K562 (cell line): Measurements from ENCODE around the gene LRRK1. TPM values are rescaled to one million over a fixed set of nuclear protein-coding genes. Genes with fewer than 3 reads are reported as not detected.

Experiments used
- ATAC-seq: fragments of 200-7000 bp; cut with Tn5 transposase; 3 replicates; pipeline ENCODE4 v1.9.1; 2020; ENCODE audit warnings: moderate library complexity
- BruUV-seq: library from RNA; stranded (reverse); fragments of 400-500 nt; replicated peaks from 2 replicates; lab custom pipeline; 2021; lab: Mats Ljungman, UMichigan
- CTCF ChIA-PET: fragments of 300-600 bp; formaldehyde crosslinking; extraction: SDS; loops from one replicate; lab custom pipeline; 2021; ENCODE audit warnings: low intra/inter-chr PET ratio; lab: Yijun Ruan, JAX
- POLR2A ChIA-PET: fragments of 300-600, 350-650 bp; sonication (Branson Sonifier 250); formaldehyde crosslinking; extraction: SDS; loops from one replicate; lab custom pipeline; 2021; ENCODE audit warnings: antibody characterized with exemption, inconsistent platforms; lab: Yijun Ruan, JAX
- DNase-seq, 4 experiments: peaks; one replicate each; pipeline versions ENCODE4 v3.0.0 to v3.0.0-alpha.2; 2011 to 2018; ENCODE audit warnings: low spot score in 3 of 4, mixed read lengths in 3 of 4; ENCODE audit errors: extremely low read depth in 1 of 4
- FAIRE-seq: peaks from 2 replicates; lab custom pipeline; 2011; peaks lifted over from hg19 to GRCh38; lab: Jason Lieb, UNC
- H2AFZ ChIP-seq: 2 replicates; pipeline ENCODE4 v1.6.0; 2011; ENCODE audit warnings: low read depth, low read length, control low read depth, inconsistent platforms
- H3K27ac ChIP-seq: fragments of 200-600 bp; 3 replicates; pipeline ENCODE4 v1.8.0; 2011; ENCODE audit warnings: low read depth, mild to moderate bottlenecking, control low read depth, inconsistent platforms, low read length, moderate library complexity, mixed read lengths; ENCODE audit errors: extremely low read depth
- H3K27me3 ChIP-seq, 2 experiments: fragments of 300-600 bp in 1 of 2; 2 replicates in 1 of 2; 3 replicates in 1 of 2; pipeline versions ENCODE4 v1.6.0 to v1.8.0; 2011; ENCODE audit warnings: inconsistent platforms in 2 of 2, low read length in 2 of 2, mild to moderate bottlenecking in 1 of 2, mixed read lengths in 1 of 2, moderate library complexity in 1 of 2; ENCODE audit not compliant: control insufficient read depth in 2 of 2, insufficient read depth in 2 of 2
- H3K36me3 ChIP-seq: fragments of 300-600 bp; 3 replicates; pipeline ENCODE4 v1.8.0; 2011; ENCODE audit warnings: mild to moderate bottlenecking, low read length, inconsistent platforms; ENCODE audit not compliant: control insufficient read depth, insufficient read depth
- H3K4me1 ChIP-seq, 2 experiments: fragments of 200-600 bp in 1 of 2; replicated peaks in 1 of 2; 2 replicates in 1 of 2; 3 replicates in 1 of 2; pipeline versions ENCODE4 v1.5.1 to v1.8.0; 2011; ENCODE audit warnings: inconsistent platforms in 2 of 2, low read length in 2 of 2, mild to moderate bottlenecking in 1 of 2, mixed read lengths in 1 of 2, moderate library complexity in 1 of 2; ENCODE audit not compliant: control insufficient read depth in 2 of 2, insufficient read depth in 2 of 2
- H3K4me2 ChIP-seq: 2 replicates; pipeline ENCODE4 v1.6.1; 2011; ENCODE audit warnings: low read length, control low read depth, inconsistent platforms, mixed read lengths; ENCODE audit not compliant: insufficient read depth
- H3K4me3 ChIP-seq: fragments of 200-600 bp; sonication (generic), shearing (Covaris generic); 2 replicates; pipeline ENCODE4 v1.5.1; 2016; ENCODE audit warnings: control low read depth, inconsistent platforms
- H3K79me2 ChIP-seq: fragments of 200-600 bp; 3 replicates; pipeline ENCODE4 v1.8.0; 2011; ENCODE audit warnings: low read length, inconsistent platforms; ENCODE audit not compliant: control insufficient read depth, insufficient read depth
- H3K9ac ChIP-seq, 2 experiments: 2 replicates each; pipeline versions ENCODE4 v1.6.0 to v1.6.1; 2011; ENCODE audit warnings: low read depth in 2 of 2, low read length in 2 of 2, control low read depth in 1 of 2, inconsistent platforms in 1 of 2, mild to moderate bottlenecking in 1 of 2, mixed read lengths in 1 of 2; ENCODE audit not compliant: insufficient read depth in 1 of 2
- H3K9me1 ChIP-seq: one replicate; pipeline ENCODE4 v1.6.0; 2011; ENCODE audit warnings: inconsistent platforms, mild to moderate bottlenecking, low read length, moderate library complexity; ENCODE audit not compliant: control insufficient read depth, insufficient read depth
- H3K9me3 ChIP-seq: replicated peaks from 2 replicates; pipeline ENCODE4 v1.5.1; 2011; ENCODE audit warnings: low read depth, low read length, inconsistent platforms; ENCODE audit not compliant: control insufficient read depth, insufficient read depth
- H4K20me1 ChIP-seq: replicated peaks from 2 replicates; pipeline ENCODE4 v1.6.1; 2011; ENCODE audit warnings: low read length, inconsistent platforms, mixed read lengths; ENCODE audit not compliant: control insufficient read depth, insufficient read depth
- NELFE ChIP-seq: IDR thresholded peaks from 2 replicates; pipeline ENCODE4 v1.6.1; 2011; ENCODE audit warnings: mild to moderate bottlenecking; ENCODE audit not compliant: insufficient read depth, insufficient read length
- WGBS: fragments of 100-300 bp; shearing (Covaris generic); methylation state at CpG from one replicate; pipeline ENCODE4 v1.1.6; 2016; ENCODE audit warnings: low coverage, mixed read lengths; ENCODE audit not compliant: insufficient coverage; ENCODE audit errors: missing lambda C conversion rate; 5-methylcytosine and 5-hydroxymethylcytosine counted together
- in situ Hi-C: fragments of 300-500 bp; cut with MboI; formaldehyde crosslinking; loops from 4 replicates; pipeline ENCODE4 v1.15.0; 2018; ENCODE audit warnings: inconsistent platforms, mixed read lengths
- intact Hi-C: fragments of 100-400 bp; cut with micrococcal nuclease; formaldehyde crosslinking; loops from 2 replicates; pipeline ENCODE4 v1.14.2; 2022
- polyA plus RNA-seq, 8 experiments: library from polyadenylated mRNA; depleted of rRNA in 4 of 8; stranded (reverse) in 5 of 8; unstranded in 3 of 8; fragments of >200 nt; fragmentation: Nextera tagmentation in 2 of 8; fragmentation: Illumina TruSeq in 1 of 8; extraction: Ambion mirVana in 2 of 8; extraction: Trizol in 1 of 8; gene quantifications; 2 replicates each; pipeline versions ENCODE4 v1.2.1 to v1.2.3, GENCODE V29; 2011 to 2014; ENCODE audit warnings: inconsistent platforms in 1 of 8, missing spikeins in 1 of 8
- total RNA-seq, 7 experiments: library from RNA; depleted of rRNA in 6 of 7; stranded (reverse); fragments of >200 nt in 6 of 7; fragmentation: Illumina TruSeq in 2 of 7; extraction: Trizol in 2 of 7; gene quantifications; 2 replicates each; pipeline versions ENCODE4 v1.2.1 to v1.2.3, GENCODE V29; 2011 to 2021; ENCODE audit warnings: low replicate concordance in 1 of 7
- TF ChIP-seq, protein P1 (sequence below), 3 experiments: IDR thresholded peaks in 2 of 3; conservative IDR thresholded peaks in 1 of 3; 2 replicates each; pipeline ENCODE4 v1.5.1; 2011 to 2012; ENCODE audit warnings: low read length in 3 of 3, mild to moderate bottlenecking in 3 of 3, control low read depth in 2 of 3, improper control_type of control experiment in 1 of 3, inconsistent platforms in 1 of 3, low read depth in 1 of 3, mixed read lengths in 1 of 3, moderate library complexity in 1 of 3; ENCODE audit not compliant: insufficient read depth in 2 of 3

Gene LRRK1
- total and polyA plus RNA-seq, 9 of the 15 experiments (the other 6 are each of a cell fraction or from before 2014, with no cell fraction given), result 0.01 to 1.5 (median 0.11) TPM

DNA sequence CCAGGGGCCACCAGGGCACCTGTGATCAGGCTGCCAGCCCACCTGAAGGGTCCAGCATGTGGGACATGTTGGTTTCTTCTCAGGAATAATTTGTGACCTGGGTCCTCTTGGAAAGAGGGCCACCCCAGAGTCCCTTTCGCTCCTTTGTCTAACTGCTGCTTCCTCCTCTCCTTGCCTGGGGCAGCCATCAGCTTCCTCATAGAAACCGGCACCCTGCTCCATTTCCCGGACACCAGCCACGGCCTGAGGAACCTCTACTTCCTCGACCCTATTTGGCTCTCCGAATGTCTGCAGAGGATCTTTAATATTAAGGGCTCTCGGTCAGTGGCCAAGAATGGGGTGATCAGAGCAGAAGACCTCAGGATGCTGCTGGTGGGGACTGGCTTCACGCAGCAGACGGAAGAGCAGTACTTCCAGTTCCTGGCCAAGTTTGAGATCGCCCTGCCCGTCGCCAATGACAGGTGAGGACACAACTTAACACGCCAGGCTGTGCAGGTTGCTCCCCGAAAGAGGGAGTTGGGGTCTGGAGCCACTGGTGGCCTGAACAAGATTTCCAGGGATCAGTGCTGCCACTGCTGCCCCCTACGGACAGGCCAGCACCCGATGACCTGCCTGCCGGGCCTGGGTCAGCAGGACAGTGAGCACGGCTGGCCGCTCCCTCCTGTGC, 109.7 kb downstream of the LRRK1 start:
- Histone ChIP-seq H4K20me1 (no peaks in the 10 kb centered on the region; the same call in 1 of the 2 replicates), H3K27me3 (peaks cover 47 to 69% of the 10 kb centered on the region in 2 experiments), H2AFZ (no peak overlapping the region), H3K4me3 (no peak overlapping the region), H3K4me1 (peaks cover 0 to 5% of the 10 kb centered on the region in 2 experiments; a peak in 2 of 5 replicates), H3K79me2 (no peaks in the 10 kb centered on the region), H3K27ac (no peak overlapping the region), H3K9me3 (no peaks in the 10 kb centered on the region), H3K4me2 (no peak overlapping the region), H3K9me1 (no peaks in the 10 kb centered on the region), H3K36me3 (no peaks in the 10 kb centered on the region), H3K9ac (no peak overlapping the region)
- intact Hi-C loops (no loop called here), in situ Hi-C loops (no loop called here)
- BruUV-seq, result no TSS peak
- peak; percentile 74 for ATAC-seq
- 5% methylated on average over 17 of the region's 19 CpGs for WGBS
- ChIA-PET CTCF (no interaction called here), POLR2A (interaction anchor here (0.7 kb wide), 1 partner anchor 39 kb away, joined by 3 read pairs; no protein-coding TSS in a partner anchor)
- no peak for FAIRE-seq
- DNase-seq, result no peak
- TF ChIP-seq NELFE, result no peak
- TF ChIP-seq, protein P1, sequence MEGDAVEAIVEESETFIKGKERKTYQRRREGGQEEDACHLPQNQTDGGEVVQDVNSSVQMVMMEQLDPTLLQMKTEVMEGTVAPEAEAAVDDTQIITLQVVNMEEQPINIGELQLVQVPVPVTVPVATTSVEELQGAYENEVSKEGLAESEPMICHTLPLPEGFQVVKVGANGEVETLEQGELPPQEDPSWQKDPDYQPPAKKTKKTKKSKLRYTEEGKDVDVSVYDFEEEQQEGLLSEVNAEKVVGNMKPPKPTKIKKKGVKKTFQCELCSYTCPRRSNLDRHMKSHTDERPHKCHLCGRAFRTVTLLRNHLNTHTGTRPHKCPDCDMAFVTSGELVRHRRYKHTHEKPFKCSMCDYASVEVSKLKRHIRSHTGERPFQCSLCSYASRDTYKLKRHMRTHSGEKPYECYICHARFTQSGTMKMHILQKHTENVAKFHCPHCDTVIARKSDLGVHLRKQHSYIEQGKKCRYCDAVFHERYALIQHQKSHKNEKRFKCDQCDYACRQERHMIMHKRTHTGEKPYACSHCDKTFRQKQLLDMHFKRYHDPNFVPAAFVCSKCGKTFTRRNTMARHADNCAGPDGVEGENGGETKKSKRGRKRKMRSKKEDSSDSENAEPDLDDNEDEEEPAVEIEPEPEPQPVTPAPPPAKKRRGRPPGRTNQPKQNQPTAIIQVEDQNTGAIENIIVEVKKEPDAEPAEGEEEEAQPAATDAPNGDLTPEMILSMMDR (IDR thresholded peaks at IDR 0.05 in 2 of 3, conservative IDR thresholded peaks at IDR 0.05 in 1 of 3; ENCODE audit: insufficient read depth in 2 of 3, low read depth in 1 of 3, low read length in 3 of 3), result peak; percentile 11 to 36 (median 33); a peak in 3 of 6 replicates
